ENCODE data around the gene OR52H1.

DNA sequence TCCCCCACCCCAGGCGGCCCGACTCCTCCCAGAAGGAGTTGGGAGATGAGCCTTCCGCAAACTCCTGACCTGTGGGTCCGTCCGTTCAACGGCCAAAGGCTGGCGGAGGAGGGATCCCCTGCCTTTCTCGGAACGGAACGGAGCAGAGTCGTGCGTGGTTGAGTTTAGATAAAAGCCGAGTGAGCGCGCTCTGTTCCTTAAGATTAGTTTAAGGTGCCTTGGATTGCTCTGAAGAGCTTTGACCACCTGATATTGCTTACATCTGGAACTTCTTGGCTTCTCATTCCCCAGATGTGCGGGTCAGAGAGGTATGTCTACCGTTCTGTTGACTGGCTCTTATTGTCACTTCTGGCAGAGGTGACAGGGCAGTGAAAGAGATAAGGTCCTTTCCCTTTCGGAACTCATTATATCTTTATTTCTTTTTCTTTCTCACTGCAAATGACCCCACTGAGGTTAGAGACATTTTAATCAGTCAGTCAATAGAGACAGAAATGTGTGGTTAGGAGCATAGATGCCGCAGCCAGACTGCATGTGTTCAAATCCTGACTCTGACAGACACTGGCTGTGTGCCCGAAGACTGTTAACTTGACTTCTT is 48.4 kb upstream of the OR52H1 start, which contains the start of gene TRIM6:
- TF ChIP-seq, protein P1, sequence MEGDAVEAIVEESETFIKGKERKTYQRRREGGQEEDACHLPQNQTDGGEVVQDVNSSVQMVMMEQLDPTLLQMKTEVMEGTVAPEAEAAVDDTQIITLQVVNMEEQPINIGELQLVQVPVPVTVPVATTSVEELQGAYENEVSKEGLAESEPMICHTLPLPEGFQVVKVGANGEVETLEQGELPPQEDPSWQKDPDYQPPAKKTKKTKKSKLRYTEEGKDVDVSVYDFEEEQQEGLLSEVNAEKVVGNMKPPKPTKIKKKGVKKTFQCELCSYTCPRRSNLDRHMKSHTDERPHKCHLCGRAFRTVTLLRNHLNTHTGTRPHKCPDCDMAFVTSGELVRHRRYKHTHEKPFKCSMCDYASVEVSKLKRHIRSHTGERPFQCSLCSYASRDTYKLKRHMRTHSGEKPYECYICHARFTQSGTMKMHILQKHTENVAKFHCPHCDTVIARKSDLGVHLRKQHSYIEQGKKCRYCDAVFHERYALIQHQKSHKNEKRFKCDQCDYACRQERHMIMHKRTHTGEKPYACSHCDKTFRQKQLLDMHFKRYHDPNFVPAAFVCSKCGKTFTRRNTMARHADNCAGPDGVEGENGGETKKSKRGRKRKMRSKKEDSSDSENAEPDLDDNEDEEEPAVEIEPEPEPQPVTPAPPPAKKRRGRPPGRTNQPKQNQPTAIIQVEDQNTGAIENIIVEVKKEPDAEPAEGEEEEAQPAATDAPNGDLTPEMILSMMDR (IDR thresholded peaks at IDR 0.05) = no peak
- TF ChIP-seq POLR2A (IDR thresholded peaks at IDR 0.05) = no peak
